GM12873 (cell line): ENCODE data around the gene REEP3.

ENCODE experiments used
- CTCF ChIP-seq: IDR thresholded peaks from 2 replicates; pipeline ENCODE4 v1.5.1; 2012; ENCODE audit warnings: low read depth, mild to moderate bottlenecking, moderate library complexity, low read length, control low read depth; ENCODE audit not compliant: insufficient read depth; ENCODE audit errors: missing control alignments

Gene REEP3

GRCh38 chr10:63553031-63553430 is 31.8 kb downstream of the REEP3 start:
- TF ChIP-seq CTCF = no peak

GRCh38 chr10:63553473-63553872 is 32.3 kb downstream of the REEP3 start:
- TF ChIP-seq CTCF = no peak

GRCh38 chr10:63554657-63555056 is 33.5 kb downstream of the REEP3 start:
- TF ChIP-seq CTCF = no peak

- no peak for TF ChIP-seq CTCF
Measured at GRCh38 chr10:63555330-63555729, 34.1 kb downstream of the REEP3 start.

- no peak for TF ChIP-seq CTCF
Measured at GRCh38 chr10:63558132-63558784, 37.1 kb downstream of the REEP3 start.

GRCh38 chr10:63561341-63561740 is 40.1 kb downstream of the REEP3 start:
- no peak for TF ChIP-seq CTCF

GRCh38 chr10:63562391-63562790 is 41.2 kb downstream of the REEP3 start:
- TF ChIP-seq CTCF = no peak
